NOMO-1 treated with DMSO at 0.1 percent for 48 hours (cell line): ENCODE results near the gene DMRTA2.
A peak's percentile ranks its signal among the peaks of the same experiment; 100 is the strongest.
"Not testable (repeated sequence)": the region's sequence is repeated elsewhere in the genome, so short reads cannot be mapped to it uniquely, and the experiment has no call there.

ENCODE experiments used
- DNase-seq: peaks from one replicate; lab custom pipeline; 2025; ENCODE audit not compliant: unreplicated experiment; lab: John Stamatoyannopoulos, UW

DMRTA2 gene

DNA sequence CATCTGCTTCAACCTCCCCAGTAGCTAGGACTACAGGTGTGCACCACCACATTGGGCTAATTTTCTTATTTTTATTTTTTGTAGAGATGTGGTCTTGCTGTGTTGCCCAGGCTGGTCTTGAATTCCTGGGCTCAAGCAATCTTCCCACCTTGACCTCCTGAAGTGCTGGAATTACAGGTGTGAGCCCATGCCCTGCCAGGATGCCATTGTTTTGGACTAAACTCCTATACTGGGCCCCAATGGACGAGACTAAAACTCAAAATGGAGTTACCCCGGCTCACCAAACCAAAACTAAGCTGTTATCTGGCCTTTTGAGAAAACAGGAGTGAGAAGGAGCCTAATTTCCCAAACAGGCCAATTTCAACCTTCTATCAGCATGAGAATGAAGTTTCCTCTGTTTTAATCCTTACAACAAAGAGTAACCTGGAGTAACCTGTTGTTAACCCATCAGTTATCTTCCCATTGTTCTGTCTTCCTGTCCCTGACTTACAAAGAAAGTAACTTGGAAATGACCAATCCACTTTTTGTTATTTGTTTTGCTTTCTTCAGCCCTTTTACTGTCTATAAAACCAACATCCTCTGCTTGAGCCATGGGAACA, 29.6 kb downstream of the DMRTA2 start:
- DNase-seq, result no peak

DNA sequence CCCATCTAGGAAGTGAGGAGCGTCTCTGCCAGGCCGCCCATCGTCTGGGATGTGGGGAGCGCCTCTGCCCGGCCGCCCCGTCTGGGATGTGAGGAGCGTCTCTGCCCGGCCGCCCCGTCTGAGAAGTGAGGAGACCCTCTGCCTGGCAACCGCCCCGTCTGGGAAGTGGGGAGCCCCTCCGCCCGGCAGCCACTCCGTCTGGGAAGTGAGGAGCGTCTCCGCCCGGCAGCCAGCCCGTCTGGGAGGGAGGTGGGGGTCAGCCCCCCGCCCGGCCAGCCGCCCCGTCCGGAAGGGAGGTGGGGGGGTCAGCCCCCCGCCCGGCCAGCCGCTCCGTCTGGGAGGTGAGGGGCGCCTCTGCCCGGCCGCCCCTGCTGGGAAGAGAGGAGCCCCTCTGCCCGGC, 41.7 kb downstream of the DMRTA2 start:
- not testable (repeated sequence) for DNase-seq

DNA sequence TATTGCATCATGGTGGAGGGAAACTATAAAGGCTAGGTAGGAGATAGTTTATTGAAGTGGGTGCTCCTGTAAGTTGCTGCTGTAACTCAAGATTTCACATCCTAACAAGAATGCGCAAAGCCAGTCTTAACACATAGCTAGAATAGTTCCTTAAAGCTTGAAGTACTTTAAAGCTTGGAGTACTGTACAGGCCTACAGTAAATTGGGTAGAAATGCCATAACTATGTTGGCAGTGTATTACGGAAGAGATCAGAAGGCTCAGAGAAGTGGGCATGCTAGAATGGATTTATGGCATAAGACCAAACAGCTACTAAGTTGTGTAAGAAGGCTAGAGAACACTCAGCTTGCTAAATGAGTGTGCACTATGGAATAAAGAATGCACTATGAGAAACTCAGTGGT, 44.5 kb downstream of the DMRTA2 start:
- DNase-seq, result peak; percentile 95

DNA sequence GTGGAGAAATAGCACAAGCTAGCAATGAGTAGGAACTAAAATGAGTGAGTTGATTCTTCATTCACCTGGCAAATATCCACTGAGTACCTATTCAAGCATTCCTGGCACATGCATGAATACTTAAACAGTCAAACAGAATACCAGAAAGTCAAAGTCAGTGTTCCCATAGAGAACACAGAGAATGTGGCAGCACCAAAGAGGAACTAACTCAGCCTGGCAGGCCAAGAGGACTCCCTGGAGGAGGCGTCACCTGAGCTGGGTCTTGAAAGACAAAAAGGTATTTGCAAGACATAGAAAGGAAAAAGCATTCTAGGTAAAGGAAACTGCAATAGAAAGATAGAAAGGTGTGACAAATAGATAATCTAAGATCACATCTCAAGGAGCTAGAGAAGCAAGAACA, 49.7 kb downstream of the DMRTA2 start:
- DNase-seq, result no peak

DNA sequence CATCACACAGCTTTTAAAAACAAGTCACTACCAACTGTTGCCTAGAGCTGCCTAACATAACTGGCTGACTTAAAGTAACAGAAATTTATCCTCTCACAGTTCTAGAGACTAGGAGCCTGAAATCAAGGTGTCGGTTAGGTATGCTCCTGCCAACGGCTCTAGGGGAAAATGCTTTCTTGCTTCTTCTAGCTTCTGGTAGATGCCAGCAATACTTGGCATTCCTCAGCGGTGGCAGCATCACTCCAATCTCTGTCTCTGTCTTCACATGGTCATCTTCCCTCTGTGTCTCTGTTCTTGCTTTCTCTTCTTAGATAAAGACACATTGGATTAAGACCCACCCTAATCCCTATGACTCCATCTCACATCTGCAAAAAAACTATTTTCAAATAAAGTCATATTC, 51.5 kb downstream of the DMRTA2 start:
- no peak for DNase-seq

DNA sequence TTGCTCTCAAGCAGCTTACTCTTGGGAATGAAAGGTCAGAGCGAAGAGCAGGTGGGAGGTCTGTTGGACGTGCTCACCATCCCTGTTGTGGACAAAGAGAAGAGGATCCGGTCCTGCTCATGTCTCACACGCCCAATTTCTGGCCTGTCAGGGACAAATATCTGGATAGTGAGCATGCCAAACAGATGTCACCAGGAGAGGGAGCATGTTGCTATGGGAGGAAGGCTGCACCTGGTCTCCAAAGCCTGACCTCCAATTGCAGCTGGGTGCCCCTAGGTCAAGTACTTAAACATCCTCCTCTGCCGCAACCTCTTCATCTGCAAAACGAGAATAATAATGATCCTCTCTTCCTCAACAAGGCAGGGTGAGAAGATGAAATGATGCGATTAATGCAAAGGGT, 53.4 kb downstream of the DMRTA2 start:
- DNase-seq, result no peak

DNA sequence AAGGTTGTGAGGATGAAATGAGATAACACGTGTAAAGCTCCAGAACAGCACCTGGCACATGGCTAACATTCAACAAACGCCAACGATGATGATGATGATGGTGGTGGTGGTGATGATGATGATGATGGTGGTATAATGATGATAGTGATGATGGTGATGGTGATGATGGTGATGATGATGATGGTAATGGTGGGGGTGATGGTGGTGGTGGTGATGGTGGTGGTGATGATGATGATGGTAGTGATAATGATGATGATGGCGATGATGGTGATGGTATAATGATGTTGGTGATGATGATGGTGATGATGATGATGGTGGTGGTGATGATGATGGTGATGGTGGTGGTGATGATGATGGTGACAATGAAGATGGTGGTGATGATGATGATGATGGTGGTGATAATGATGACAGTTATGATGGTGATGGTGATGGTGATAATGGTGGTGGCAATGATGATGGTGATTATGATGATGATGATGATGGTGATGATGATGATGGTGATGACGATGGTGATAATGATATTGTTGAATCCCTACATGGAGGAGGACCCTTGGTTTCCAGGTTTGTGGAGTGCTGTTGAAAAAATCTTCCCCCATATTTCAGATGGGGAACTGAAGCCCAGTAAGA, 54.1 kb downstream of the DMRTA2 start:
- no peak for DNase-seq

DNA sequence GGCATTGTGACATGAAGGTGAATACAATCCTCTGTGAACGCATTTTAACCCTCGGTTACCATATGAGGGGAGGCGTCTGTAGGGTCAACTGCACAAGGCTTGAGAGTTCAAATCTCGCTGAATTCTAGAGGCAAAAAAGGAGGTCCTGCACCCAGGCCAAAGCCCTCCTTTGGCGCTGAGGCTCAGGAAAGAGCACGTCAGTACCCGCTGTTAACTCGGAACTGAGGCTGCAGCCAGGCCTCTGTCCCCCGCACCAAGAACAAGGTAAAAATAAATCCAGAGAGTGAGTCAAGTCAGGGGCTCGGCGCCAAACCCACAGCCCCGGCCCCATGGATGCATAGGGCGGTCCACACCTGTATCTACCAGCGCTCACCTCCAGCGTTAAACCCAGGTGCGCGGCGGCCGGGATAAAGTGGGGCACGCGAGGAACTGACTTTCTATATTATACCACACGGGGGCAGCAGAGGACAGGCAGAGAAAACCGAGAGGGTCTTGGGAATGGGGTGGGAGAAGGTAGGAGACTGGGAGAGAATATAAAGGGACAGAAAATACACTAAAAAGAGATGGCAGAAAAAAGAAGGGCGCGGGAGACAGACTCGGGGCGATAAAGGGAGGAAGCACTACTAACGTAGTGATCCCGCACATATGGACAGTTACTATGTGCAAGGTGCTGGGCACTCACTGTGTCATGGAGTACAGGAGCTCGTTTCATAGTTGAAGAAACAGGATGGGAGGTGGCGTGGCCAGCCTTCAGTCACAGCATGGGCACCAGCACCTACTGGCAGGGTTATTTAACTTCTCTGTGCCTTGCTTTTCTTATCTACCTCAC, 54.9 kb downstream of the DMRTA2 start:
- no peak for DNase-seq
